ENCODE measurements around the gene LAMA2.
A peak's percentile ranks its signal among the peaks of the same experiment; 100 is the strongest.

Gene LAMA2

GRCh38 chr6:129179283-129179682 lies 296.3 kb downstream of the LAMA2 start:
- no peak for DNase-seq (ENCODE audit: low read depth)

GRCh38 chr6:129181001-129181400 lies 298.1 kb downstream of the LAMA2 start:
- DNase-seq (ENCODE audit: low read depth): no peak

- no peak for DNase-seq (ENCODE audit: low read depth)
Observed at GRCh38 chr6:129183187-129183591, 300.3 kb downstream of the LAMA2 start.

- DNase-seq (ENCODE audit: low read depth): peak; percentile 54
Observed at GRCh38 chr6:129183681-129184301, 300.9 kb downstream of the LAMA2 start.

- no peak for DNase-seq (ENCODE audit: low read depth)
Observed at GRCh38 chr6:129184324-129184723, 301.4 kb downstream of the LAMA2 start.

GRCh38 chr6:129184808-129185366 lies 301.9 kb downstream of the LAMA2 start:
- DNase-seq (ENCODE audit: low read depth): peak; percentile 65

GRCh38 chr6:129186988-129187387 lies 304.1 kb downstream of the LAMA2 start:
- peak; percentile 90 for DNase-seq (ENCODE audit: low read depth)

- no peak for DNase-seq (ENCODE audit: low read depth)
Observed at GRCh38 chr6:129188306-129188705, 305.4 kb downstream of the LAMA2 start.

GRCh38 chr6:129188795-129189194 lies 305.9 kb downstream of the LAMA2 start:
- peak; percentile 76 for DNase-seq (ENCODE audit: low read depth)

GRCh38 chr6:129189266-129189665 lies 306.3 kb downstream of the LAMA2 start:
- DNase-seq (ENCODE audit: low read depth): peak; percentile 19

- DNase-seq (ENCODE audit: low read depth): no peak
Observed at GRCh38 chr6:129191235-129191634, 308.3 kb downstream of the LAMA2 start.

- no peak for DNase-seq (ENCODE audit: low read depth)
Observed at GRCh38 chr6:129192458-129192989, 309.6 kb downstream of the LAMA2 start.

- no peak for DNase-seq (ENCODE audit: low read depth)
Observed at GRCh38 chr6:129194306-129194941, 311.5 kb downstream of the LAMA2 start.

GRCh38 chr6:129195161-129195560 lies 312.2 kb downstream of the LAMA2 start:
- no peak for DNase-seq (ENCODE audit: low read depth)

GRCh38 chr6:129195643-129196042 lies 312.7 kb downstream of the LAMA2 start:
- peak; percentile 67 for DNase-seq (ENCODE audit: low read depth)

GRCh38 chr6:129197154-129197553 lies 314.2 kb downstream of the LAMA2 start:
- no peak for DNase-seq (ENCODE audit: low read depth)

- no peak for DNase-seq (ENCODE audit: low read depth)
Observed at GRCh38 chr6:129200151-129200550, 317.2 kb downstream of the LAMA2 start.

- peak; percentile 40 for DNase-seq (ENCODE audit: low read depth)
Observed at GRCh38 chr6:129203190-129203900, 320.4 kb downstream of the LAMA2 start.

- DNase-seq (ENCODE audit: low read depth): no peak
Observed at GRCh38 chr6:129206821-129207220, 323.9 kb downstream of the LAMA2 start.

- no peak for DNase-seq (ENCODE audit: low read depth)
Observed at GRCh38 chr6:129207832-129208231, 324.9 kb downstream of the LAMA2 start.

GRCh38 chr6:129208415-129209034 lies 325.6 kb downstream of the LAMA2 start:
- no peak for DNase-seq (ENCODE audit: low read depth)

GRCh38 chr6:129209355-129209754 lies 326.4 kb downstream of the LAMA2 start:
- DNase-seq (ENCODE audit: low read depth): peak; percentile 80

Data from EH (cell line).